GM12891 (cell line): Measurements from ENCODE around the gene XPC.

Source experiments
- POLR2A ChIP-seq: IDR thresholded peaks from 2 replicates; pipeline ENCODE4 v1.6.1; 2011; ENCODE audit warnings: low read depth, low read length, control low read depth
- POLR2AphosphoS5 ChIP-seq: IDR thresholded peaks from 2 replicates; pipeline ENCODE4 v1.6.1; 2011; ENCODE audit warnings: low read depth, low read length, control low read depth
- POU2F2 ChIP-seq: IDR thresholded peaks from 2 replicates; pipeline ENCODE4 v1.6.1; 2011; ENCODE audit warnings: low read depth, mild to moderate bottlenecking, control low read depth, low read length, moderate library complexity
- SPI1 ChIP-seq: IDR thresholded peaks from 2 replicates; pipeline ENCODE4 v1.6.1; 2011; ENCODE audit warnings: low read depth, low read length, control low read depth
- TAF1 ChIP-seq: IDR thresholded peaks from 2 replicates; pipeline ENCODE4 v1.6.1; 2011; ENCODE audit warnings: low read depth, low read length, control low read depth

GRCh38 chr3:14131134-14131533, 47.3 kb downstream of the XPC start:
- TF ChIP-seq POLR2AphosphoS5 (no peak), POLR2A (no peak), TAF1 (no peak), SPI1 (no peak), POU2F2 (no peak)
